Mucosa of descending colon (tissue), 3 donors: ENCODE results near the gene TEX264. TPM values are rescaled to one million over a fixed set of nuclear protein-coding genes. Genes with fewer than 3 reads are reported as not detected.
"Not testable (repeated sequence)": the region's sequence is repeated elsewhere in the genome, so short reads cannot be mapped to it uniquely, and the experiment has no call there.

ENCODE experiments used
- ATAC-seq: fragments of 200-7000 bp; cut with Tn5 transposase; one replicate; pipeline ENCODE4 v1.9.1; 2020; ENCODE audit warnings: mild to moderate bottlenecking, moderate library complexity
- DNase-seq, 3 donors: peaks; one replicate each; pipeline ENCODE4 v3.0.0-alpha.2; 2020
- H3K36me3 ChIP-seq: fragments of 200-600 bp; one replicate; pipeline ENCODE4 v1.8.0; 2021; ENCODE audit warnings: low read depth, mild to moderate bottlenecking
- H3K4me1 ChIP-seq: fragments of 200-600 bp; one replicate; pipeline ENCODE4 v1.8.0; 2021; ENCODE audit warnings: low read depth, mild to moderate bottlenecking
- H3K4me3 ChIP-seq: fragments of 200-600 bp; one replicate; pipeline ENCODE4 v1.8.0; 2021; ENCODE audit warnings: mild to moderate bottlenecking
- H3K9me3 ChIP-seq: fragments of 200-600 bp; one replicate; pipeline ENCODE4 v1.8.0; 2021; ENCODE audit warnings: mild to moderate bottlenecking
- CTCF ChIP-seq: fragments of 200-600 bp; IDR thresholded peaks from one replicate; pipeline ENCODE4 v1.8.0; 2022; ENCODE audit warnings: antibody characterized with exemption, mild to moderate bottlenecking
- intact Hi-C, 2 donors: fragments of 100-400 bp; cut with DNase I in 1 of 2; cut with micrococcal nuclease in 1 of 2; formaldehyde crosslinking; loops; one replicate each; pipeline versions ENCODE4 v1.11.0 to v1.11.1; 2022; cut with DNase I, micrococcal nuclease
- total RNA-seq, 3 donors: library from RNA; stranded (reverse); fragmentation: NEBNext Ultra II Directional in 2 of 3; extraction: Animal tissue kit (Norgen Biotek cat#: 25700) in 2 of 3; gene quantifications; one replicate each; pipeline versions ENCODE4 v1.2.1 to v1.2.4, GENCODE V29; 2021 to 2023
- donor health status: DM: no; HTN: no; CAD: no; lungs with moderate emphysema.
- donor health status: DM: no; HTN: no; CAD: no.
- donor health status: DM: no; HTN: yes; CAD: no.

The TEX264 gene
- total RNA-seq, 3 donors from 2014 or later: 53.2 to 73.6 (median 59.1) TPM

- no peak overlapping the region for H3K4me3 ChIP-seq
- no peaks in the 10 kb centered on the region for H3K4me1 ChIP-seq
- peak; percentile 43 for TF ChIP-seq CTCF
- intact Hi-C loops: no loop called here
- DNase-seq (peak in 2 of 3 donors; percentile 36 to 64), ATAC-seq (peak; percentile 94)
- H3K9me3 ChIP-seq: no peaks in the 10 kb centered on the region
- H3K36me3 ChIP-seq: peaks cover 7% of the 10 kb centered on the region
Observed at GRCh38 chr3:51637941-51638471, 33.0 kb upstream of the TEX264 start.

GRCh38 chr3:51642462-51642861 lies 28.6 kb upstream of the TEX264 start:
- DNase-seq: no peak
- TF ChIP-seq CTCF: no peak
- intact Hi-C loops: no loop called here
- Histone ChIP-seq H3K9me3 (peaks cover 3% of the 10 kb centered on the region), H3K4me1 (no peaks in the 10 kb centered on the region), H3K4me3 (no peak overlapping the region), H3K36me3 (peaks cover 23% of the 10 kb centered on the region)
- no peak for ATAC-seq

GRCh38 chr3:51646091-51646490 lies 25.0 kb upstream of the TEX264 start:
- no peak for TF ChIP-seq CTCF

GRCh38 chr3:51652103-51652502 lies 18.9 kb upstream of the TEX264 start:
- intact Hi-C loops, H3K4me1 ChIP-seq, H3K4me3 ChIP-seq, H3K36me3 ChIP-seq, ATAC-seq, DNase-seq, H3K9me3 ChIP-seq: not testable (repeated sequence)

More at GRCh38 chr3:51646091-51646490, 25.0 kb upstream of the TEX264 start:
- H3K9me3 ChIP-seq: peaks cover 6% of the 10 kb centered on the region
- no peaks in the 10 kb centered on the region for H3K4me1 ChIP-seq
- DNase-seq (no peak), ATAC-seq (no peak)
- intact Hi-C loops: no loop called here
- peaks cover 27% of the 10 kb centered on the region for H3K36me3 ChIP-seq
- no peak overlapping the region for H3K4me3 ChIP-seq

GRCh38 chr3:51653409-51653808 lies 17.6 kb upstream of the TEX264 start:
- H3K4me3 ChIP-seq, H3K9me3 ChIP-seq, DNase-seq, intact Hi-C loops, H3K36me3 ChIP-seq, ATAC-seq, H3K4me1 ChIP-seq: not testable (repeated sequence)

- H3K36me3 ChIP-seq: no peaks in the 10 kb centered on the region
- no peak overlapping the region for H3K4me3 ChIP-seq
- intact Hi-C loops: no loop called here
- H3K9me3 ChIP-seq: no peaks in the 10 kb centered on the region
- no peak for ATAC-seq
- no peak for TF ChIP-seq CTCF
- H3K4me1 ChIP-seq: no peaks in the 10 kb centered on the region
- no peak for DNase-seq
Observed at GRCh38 chr3:51657234-51657633, 13.8 kb upstream of the TEX264 start.

GRCh38 chr3:51659942-51660341 lies 11.1 kb upstream of the TEX264 start:
- no peak for TF ChIP-seq CTCF
- H3K4me1 ChIP-seq: no peaks in the 10 kb centered on the region
- no peaks in the 10 kb centered on the region for H3K9me3 ChIP-seq
- ATAC-seq (no peak), DNase-seq (no peak)
- H3K36me3 ChIP-seq: no peaks in the 10 kb centered on the region
- intact Hi-C loops: no loop called here
- H3K4me3 ChIP-seq: no peak overlapping the region
